ENCODE results near the gene PBX2.

Gene PBX2

DNA sequence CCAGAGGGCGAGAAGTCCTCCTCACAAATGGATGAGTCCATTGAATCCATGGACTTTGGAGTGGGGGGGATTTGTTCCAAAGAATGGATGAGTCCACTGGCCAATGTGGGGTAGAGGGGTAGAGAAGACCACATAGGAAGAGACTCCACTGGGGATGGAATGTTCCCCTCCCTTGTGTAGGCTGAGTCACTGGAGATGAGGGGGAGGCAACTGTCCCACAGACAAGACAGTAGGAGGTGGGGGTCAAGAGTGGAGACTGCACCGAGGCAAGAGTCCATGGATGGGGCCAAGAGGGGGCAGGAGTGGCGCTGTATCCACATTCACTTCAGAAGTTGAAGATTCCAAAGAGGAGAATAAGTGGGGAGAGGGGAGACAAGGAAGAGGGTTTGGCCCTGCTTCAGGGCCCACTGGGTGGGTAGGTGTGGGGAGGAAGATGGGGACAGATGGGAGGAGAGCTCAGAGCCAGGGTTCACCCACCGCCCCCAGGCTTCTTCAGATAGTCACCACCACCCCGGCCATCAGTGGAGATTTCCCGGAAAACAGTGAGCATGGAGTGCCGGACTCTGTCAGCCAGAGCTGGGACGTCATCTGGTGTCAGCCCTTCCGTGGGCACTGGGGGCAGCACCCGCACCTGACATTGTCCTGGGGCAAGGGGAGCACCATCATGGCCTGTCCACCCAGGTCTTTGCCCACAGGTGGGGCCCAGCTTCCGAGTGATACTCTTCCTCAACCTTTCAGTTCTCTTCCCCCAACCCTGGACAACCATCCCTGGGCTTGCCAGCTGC is 21.0 kb downstream of the PBX2 start:
- DNase-seq = no peak

DNA sequence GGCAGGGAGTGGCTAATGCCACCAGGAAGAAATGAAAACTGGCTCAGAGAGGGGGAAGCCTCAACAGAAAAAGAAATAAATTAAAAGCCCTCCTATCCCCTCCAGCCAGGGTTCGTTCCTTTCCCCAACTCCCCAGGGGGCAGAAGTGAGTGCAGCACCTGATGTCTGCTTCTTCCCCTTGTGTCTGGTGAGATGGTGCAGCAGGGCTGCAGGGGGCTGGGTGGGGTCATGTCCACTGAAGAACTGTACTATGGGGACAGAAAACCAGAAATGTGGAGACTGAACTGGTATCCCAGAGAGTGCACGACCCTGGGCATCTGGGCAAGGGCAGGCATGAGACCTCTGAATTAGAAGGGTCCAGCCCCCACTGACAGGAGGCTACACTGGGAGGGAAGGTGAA is 21.7 kb downstream of the PBX2 start:
- DNase-seq = no peak

DNA sequence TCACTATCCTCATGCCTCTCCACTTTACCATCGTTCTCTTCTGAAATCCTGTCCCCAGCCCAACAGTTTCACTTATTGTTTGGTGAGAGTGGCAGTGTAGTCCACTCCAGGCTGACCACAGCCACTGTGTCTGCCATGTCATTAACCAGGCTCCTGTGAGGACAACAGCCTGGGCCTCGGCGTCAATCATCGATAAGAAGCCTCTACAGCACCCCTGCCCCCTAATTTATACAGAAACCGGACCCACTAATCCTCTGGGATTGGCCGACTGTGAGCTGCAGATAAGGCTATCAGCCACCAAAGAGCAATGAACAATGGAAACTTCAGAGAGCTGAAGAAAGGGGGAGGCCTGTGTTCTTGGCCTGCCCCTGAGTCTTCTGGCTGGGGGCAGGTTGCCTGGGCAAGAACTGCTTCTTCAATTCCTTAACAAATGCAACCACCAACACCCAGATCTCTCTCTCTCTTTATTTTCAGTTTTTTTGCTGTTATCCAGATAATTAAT is 22.2 kb downstream of the PBX2 start:
- DNase-seq = no peak

DNA sequence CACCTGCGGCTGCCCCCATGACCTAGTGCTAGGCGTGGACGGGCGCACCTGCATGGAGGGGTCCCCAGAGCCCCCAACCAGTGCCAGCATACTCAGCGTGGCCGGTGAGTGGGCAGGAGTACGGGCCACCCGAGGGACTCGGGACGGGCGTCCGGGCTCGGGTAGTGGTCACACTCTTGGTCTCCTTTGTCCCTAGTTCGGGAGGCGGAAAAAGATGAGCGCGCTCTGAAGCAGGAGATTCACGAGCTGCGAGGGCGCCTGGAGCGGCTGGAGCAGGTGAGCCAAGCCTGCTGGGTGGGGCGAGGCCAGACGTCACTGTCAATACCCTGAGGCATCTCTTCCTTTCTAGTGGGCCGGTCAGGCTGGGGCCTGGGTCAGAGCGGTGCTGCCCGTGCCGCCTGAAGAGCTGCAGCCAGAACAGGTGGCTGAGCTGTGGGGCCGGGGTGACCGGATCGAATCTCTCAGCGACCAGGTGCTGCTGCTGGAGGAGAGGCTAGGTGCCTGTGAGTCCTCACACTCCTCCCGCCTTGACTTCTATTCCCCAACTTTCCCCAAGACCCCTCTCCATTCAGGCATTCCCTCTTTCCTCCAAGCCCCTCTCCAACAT is 22.7 kb downstream of the PBX2 start:
- DNase-seq = no peak

DNA sequence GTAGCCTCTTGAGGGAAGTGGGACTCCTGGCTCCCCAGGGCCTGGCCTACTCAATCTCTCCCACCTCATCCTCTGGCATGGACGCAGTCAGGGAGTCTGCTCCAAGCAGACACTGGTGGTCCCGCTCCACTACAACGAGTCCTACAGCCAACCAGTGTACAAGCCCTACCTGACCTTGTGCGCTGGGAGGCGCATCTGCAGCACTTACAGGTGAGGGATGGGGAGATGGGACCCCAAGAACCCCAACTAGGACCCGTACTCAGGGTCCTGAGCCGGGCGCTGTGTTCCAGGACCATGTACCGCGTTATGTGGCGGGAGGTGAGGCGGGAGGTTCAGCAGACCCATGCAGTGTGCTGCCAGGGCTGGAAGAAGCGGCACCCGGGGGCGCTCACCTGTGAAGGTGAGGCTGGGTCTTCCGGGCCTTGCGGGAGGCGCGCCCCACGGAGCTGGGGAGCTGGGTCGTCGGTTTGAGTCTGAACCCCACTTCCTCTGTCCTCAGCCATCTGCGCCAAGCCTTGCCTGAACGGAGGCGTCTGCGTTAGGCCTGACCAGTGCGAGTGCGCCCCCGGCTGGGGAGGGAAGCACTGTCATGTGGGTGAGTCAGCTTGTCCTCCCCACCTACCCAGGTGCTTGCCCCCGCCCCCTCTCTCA is 23.5 kb downstream of the PBX2 start:
- no peak for DNase-seq

DNA sequence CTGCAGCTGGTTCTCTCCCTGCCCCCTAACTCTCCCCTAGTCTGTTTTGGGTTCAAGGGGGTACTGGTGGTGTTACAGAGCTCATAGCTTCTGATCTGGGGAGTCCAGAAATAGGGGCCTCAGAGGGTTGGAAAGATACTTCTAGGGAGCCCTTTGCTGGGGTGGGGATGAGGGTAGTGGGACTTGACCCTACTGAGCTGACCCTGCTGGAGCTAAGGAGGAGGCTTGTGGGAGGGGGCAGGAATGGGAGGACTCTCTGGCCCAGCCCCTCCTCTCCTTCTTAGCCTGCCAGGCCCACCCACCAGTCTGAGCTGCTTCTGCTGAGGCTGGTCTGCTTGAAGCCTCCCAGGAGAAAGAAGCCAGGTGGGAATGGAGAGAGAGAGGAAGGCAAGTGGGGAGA is 25.7 kb downstream of the PBX2 start, which contains the start of gene EGFL8:
Gene EGFL8 (plus strand): TSS at position 301 of the 400 bp plus-strand sequence. CDS start 1,571 bp downstream, outside the sequence.
- DNase-seq = no peak

DNA sequence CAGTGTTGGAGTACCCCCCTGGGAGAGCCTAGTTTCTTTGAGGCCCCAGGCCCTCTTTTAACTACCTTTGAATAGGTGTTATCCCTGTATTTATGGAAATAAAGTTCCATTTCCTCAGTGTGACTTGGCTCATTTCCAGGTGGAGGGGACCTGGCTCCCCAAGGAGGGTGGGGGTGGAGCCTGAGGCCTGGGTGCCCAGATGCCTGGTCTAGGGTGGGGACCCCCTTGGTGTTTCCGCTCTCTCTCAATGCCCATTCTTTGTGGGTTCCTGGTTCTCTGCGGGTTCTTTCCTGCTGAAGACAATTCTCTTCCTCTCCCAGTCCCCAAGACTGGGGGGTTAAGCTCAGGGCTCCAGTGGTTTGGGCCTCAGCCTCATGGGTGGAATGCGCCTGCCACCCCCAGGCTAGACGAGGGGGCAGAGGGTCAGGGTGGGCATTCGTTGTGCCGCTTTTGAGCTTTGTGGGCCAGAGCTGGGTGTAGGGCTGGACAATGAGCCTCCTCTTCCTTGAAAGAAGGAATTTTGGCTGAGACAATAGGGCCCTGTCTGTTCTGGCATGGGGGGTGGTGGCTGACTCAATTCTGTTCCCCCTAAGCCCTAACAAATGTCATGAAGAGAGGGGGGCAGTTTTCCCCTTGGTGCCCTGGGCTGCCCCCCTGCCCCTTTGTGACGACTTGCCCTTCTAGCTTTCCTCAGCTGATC is 26.3 kb downstream of the PBX2 start:
- no peak for DNase-seq

DNA sequence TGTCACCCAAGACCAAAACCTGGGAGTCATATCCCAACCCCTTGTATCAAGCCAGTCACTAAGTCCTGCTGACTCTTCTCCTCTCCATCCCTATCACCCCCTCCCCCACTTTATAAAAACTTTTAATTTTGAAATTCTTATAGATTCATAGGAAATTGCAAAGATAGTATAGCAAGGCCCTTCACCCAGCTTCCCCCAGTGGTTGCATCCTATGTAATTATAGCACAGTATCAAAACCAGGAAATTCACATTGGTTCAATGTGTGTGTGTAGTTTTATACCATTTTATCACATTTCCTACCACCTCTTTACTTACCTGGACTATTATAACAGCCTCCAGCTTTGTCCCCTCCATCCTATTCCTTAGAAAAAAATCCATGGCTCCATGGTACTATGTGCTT is 31.9 kb downstream of the PBX2 start:
- DNase-seq = no peak

DNA sequence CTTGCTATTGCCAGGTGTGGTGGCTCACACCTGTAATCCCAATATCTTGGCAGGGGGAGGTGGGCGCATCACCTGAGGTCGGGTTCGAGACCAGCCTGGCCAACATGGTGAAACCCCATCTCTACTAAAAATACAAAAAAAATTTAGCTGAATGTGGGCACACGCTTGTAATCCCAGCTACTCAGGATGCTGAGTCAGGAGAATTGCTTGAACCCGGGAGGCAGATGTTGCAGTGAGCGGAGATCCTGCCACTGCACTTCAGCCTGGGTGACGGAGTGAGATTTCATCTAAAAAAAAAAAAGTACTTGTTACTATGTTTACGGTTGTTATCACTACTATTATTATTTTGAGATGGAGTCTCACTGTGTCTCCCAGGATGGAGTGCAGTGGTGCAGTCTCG is 33.1 kb downstream of the PBX2 start:
- no peak for DNase-seq

DNA sequence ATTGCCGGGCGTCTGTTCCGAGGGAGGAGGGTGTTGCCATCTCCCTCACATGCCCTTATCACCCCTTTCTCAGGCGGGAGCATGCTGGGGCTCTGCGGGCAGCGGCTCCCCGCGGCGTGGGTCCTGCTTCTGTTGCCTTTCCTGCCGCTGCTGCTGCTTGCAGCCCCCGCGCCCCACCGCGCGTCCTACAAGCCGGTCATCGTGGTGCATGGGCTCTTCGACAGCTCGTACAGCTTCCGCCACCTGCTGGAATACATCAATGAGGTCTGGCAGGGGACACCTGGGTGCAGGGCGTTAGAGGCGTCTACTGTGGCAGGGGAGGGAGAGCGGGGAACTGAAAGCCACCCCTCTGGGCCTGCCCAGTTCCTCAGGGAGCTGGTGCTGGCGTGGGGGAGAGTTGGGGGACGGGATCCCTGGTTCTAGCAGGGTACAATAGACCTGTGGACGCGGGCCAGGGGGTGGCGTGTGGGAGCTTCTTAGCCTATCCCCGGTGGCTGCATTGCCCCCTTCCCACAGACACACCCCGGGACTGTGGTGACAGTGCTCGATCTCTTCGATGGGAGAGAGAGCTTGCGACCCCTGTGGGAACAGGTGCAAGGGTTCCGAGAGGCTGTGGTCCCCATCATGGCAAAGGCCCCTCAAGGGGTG is 35.4 kb downstream of the PBX2 start:
- DNase-seq = peak; percentile 77

DNA sequence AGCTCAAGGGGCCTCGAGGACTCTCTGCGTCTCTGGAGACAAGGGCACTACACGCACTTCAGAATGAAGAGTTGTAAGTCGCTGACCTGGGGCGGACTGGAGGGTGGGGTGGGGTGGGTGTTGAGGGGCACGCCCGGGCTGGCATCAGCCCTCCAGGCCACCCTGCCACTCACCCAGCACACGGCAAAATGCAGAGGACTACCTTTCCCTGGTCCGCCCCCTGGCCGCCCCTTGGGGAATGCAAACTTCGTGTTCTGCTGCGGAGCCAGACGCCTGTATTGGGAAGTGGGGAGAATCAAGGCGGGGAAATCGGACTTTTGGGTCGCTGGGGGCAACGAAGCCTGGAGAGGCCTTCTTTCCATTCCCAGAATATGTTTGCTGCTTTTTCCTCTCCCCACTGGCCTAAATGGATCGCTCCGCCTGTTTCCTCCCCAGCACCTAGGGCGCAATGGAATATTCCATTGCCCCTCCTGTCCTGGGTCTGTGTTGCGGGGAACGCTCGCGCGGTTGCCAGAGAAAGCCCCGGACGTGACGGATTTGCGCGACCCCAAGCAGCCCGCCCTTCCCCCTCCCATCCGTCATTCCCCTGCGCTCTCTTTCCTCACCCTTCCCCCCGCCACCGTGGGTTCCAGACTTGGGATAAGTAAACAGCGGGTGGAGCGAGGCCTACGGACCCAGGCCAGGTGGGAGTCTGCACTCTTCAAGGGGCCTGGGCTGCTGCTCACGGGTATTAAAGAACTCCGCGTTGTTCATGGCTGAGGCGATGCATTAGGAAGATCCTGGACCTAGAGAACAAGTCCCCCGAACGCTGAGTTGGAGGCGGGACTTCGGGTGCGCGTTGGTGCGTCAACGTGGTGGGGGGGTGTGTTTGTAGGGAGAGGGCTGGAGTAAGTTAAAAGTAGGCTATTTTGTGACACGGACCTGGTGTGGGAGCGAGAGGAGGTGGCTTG is 36.2 kb downstream of the PBX2 start, which contains the start of gene PPT2:
Gene PPT2 (plus strand): TSS at position 578 of the 950 bp plus-strand sequence. CDS start 454 bp downstream, outside the sequence.
- DNase-seq = peak; percentile 90

DNA sequence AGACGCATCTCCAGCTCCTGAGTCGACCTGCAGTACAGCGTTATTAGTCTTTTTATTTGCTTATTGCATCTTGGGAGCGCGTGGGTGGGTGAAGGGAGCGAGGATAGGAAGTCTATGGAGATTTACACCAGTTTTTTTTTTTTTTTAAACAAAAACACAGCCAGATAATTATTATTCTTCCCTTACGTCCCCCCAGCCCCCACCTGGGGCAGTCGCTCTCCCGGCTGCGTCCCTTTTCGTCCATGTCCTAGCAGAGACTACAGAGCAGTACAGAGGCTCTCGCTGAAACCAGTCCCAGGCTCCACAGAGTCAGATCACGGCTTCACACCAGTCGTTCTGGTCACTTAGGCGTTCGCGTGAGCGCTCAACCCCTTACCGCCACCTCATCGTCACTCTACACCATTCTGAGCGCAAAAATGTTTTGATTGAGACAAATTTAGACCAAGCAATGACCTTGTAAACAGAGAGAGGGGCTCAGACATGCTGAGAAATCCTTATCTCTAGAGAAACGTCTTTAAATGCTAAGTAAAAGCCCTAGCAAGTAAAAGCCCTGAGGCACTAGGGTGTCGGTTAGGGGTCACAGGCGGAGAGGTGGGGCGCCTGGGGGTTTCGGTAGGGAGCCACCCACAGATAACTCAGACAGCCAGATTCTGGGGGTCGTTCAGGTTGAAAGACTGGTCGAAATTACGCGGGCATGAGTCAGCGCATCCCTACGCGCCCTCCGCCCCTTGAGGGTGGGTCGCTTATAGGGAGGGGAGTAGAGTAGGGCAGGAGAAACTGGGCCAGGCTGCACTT is 37.0 kb downstream of the PBX2 start:
- no peak for DNase-seq

DNA sequence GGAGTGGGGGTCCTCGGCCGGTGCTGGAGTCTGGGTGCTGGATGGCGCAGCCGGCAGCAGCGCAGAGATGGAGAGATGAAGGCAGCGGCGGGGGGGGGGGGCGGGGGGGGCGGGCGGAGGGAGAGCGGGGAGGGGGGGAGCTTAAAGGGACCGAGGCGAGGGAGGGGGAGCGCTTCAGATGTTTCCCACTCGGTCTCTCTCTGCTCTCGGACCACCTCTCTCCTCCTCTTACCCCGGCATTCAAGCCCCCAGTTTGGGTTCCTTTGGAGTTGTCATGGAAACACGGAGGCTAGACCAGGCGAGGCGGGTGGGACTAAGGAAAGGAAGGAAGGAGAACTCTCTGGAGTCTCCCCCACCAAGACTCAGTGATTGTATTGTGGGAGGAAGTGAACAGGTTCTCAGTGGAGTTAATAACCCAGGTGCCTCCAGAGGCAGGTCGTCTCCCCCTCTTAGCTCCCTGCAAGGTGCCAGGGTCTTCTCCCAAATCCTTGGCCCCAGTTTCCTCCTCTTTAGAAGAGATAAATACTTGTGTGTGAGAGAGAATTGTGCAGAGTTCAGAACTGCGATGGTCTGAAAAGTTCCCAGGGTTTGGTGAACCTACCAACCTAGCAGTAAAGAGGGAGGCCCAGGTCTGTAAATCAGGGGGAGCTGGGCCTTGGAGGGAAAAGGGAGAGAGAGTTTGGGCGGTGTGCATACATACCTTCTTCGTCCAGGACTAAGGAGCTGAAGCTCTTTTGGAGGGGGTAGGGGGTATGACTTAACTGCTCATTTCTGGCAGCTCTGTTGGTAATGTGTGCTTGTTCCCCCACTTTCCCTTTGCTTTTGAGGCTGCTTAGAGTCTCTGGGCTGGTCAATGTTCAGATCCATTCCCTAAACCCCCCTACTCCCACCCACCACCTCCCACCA is 37.9 kb downstream of the PBX2 start, which contains the start of gene PRRT1:
Gene PRRT1 (minus strand): TSS at position 77 of the 906 bp plus-strand sequence. CDS start 112 bp downstream, outside the sequence.
- no peak for DNase-seq

DNA sequence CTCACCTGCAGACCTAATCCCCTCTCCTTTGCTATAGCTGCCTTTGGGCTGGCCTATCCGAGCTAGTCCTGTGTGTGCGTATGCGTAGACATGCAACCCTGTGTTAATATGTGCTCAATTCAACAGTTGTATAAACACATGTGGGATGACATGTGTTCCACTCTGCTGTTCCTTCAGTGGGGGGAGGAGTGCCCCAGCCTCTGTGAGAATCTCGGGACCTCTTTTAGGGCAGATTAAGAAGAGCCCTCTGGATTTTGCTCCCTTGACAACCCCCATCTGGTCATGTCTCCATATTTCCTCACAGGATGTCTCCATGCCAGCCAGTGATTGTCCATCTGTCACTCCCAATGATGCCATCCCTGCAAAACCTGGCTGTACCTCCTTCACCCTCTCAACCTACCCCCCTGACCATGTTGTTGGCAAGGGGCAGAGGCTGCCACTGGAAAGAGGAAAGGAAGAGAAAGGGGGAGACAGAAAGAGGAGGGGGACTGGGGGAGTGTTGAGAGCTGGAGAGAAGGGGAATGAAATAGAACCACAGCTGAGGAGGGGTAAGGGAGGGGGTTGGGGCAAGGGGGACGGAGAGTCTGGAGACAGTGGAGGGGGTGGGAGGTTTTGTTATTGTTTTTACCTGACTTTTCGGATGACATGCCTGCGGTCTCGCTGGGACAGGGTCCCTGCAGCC is 38.7 kb downstream of the PBX2 start:
- no peak for DNase-seq

DNA sequence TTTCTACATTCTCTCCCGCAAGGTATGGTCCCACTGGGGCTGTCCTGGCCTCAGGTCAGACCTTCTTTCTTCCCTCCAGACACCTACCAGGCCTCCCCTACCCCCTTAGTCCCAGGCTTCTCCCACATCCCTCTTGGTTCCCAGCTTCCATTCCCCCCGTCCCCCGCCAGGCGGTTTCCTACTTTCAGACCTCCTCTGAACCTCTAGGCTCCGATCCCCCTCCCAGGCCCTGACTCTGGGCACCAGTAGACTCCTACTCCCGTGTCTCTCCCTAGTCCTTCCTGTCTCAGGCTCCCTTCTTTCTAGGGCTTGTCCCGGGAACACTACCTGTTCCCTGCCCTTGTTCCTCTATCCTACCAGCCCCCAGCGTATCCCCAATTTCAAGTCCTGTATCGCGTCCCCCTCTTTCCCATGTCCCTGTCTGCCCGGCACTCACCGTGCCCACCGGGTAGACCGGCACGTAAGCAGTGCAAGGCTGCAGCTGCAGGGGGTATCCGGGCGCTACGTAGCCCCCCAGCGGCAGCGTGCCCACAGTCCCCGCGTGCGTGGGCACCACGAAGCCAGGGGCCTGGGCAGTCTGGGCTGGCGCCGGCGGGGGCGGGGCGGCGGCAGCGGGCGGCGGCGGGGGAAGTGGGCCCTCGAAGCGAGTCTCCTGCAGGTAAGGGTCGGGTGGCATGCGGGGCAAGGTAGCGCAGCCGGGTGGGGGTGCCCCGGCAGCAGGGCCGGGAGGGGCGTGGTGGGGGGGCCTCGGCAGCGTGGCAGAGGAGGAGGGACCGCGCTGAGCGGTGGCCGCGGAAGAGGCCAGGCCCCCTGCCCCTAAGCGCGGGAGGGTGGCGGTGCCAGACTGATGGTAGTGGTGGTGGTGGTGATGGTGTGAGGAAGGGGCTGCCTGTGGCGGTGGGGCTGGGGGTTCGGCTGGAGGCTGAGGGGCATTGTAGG is 39.8 kb downstream of the PBX2 start:
- no peak for DNase-seq

DNA sequence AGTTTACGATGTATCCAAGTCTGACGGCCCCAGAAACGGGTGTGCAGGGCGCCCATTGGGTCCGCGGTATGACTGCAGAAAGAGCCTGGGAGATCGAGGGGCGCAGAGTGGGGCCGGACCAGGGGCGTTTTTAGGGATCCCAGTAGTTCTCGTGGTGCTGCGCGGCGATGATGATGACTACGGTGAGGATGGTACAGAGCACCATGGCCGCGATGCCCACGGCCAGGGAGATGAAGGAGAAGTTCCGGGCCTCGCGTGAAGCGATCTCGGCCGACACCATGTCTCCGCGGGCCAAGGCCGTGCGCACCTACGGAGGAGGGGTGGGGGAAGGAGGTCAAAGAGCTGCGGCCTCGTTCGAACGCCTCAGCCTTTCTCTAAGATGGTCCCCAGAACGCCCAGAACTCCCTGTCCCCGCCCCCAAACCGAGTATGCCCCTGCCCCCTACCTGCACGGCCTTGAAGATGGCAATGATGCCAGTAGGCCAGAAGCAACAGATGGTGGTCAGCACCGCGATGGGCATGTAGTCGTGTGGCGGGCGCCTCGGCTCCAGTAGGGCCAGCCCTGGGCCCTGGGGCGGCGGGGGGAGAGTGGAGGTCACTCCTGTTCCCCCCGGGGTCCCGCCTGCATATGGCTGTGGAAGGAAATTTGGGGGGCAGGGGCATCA is 40.8 kb downstream of the PBX2 start:
- DNase-seq = no peak

Data from activated CD8-positive, alpha-beta memory T cell treated with anti-CD3 and anti-CD28 coated beads, Interleukin-2, amount 50 U/mL, for 48 hours (primary cell).